ENCODE data around the gene SNAP47. TPM values are rescaled to one million over a fixed set of nuclear protein-coding genes. Genes with fewer than 3 reads are reported as not detected.

SNAP47 gene
- polyA plus RNA-seq, 1 donor (not counting 4 experiments of a cell fraction or from before 2014, with no cell fraction given): 24.8 TPM

- dilution Hi-C loops (cut with MboI; ENCODE audit: extremely low pct_ligation_motif_present, low sequenced_read_pairs): no loop called here
- Histone ChIP-seq H4K20me1 (ENCODE audit: control insufficient read depth, extremely low read depth, insufficient read depth, low read length) (peaks cover 5% of the 10 kb centered on the region), H3K4me2 (ENCODE audit: control insufficient read depth, extremely low read depth, insufficient read depth, low read depth, low read length) (no peak overlapping the region), H3K4me3 (ENCODE audit: control insufficient read depth in 2 of 3, extremely low read depth in 1 of 3, insufficient read depth in 2 of 3, low read depth in 1 of 3, low read length in 3 of 3) (no peak overlapping the region), H3K27ac (ENCODE audit: control insufficient read depth, insufficient read depth, low read length) (no peak overlapping the region), H3K4me1 (ENCODE audit: control insufficient read depth, extremely low read depth, insufficient read depth, low read length) (peaks cover 9% of the 10 kb centered on the region), H3K36me3 (ENCODE audit: control insufficient read depth in 2 of 2, extremely low read depth in 1 of 2, insufficient read depth in 2 of 2, low read length in 2 of 2) (peaks cover 18 to 22% of the 10 kb centered on the region in 2 experiments), H3K79me2 (ENCODE audit: control insufficient read depth, insufficient read depth, low read length) (peaks cover 4% of the 10 kb centered on the region), H3K27me3 (ENCODE audit: control insufficient read depth, extremely low read depth, insufficient read depth, low read length) (no peaks in the 10 kb centered on the region), H2AFZ (ENCODE audit: control insufficient read depth, low read length) (no peak overlapping the region), H3K9me1 (ENCODE audit: control insufficient read depth, extremely low read depth, insufficient read depth, low read length) (no peaks in the 10 kb centered on the region), H3K9me3 (ENCODE audit: control insufficient read depth, low read depth, low read length) (no peaks in the 10 kb centered on the region), H3K9ac (ENCODE audit: control insufficient read depth, extremely low read depth, insufficient read depth, low read length) (no peak overlapping the region)
- DNase-seq (ENCODE audit: low read depth, low spot score) (no peak), FAIRE-seq (no peak)
- no peak for TF ChIP-seq CTCF (optimal IDR thresholded peaks at IDR 0.05 in 1 of 3, IDR thresholded peaks at IDR 0.05 in 1 of 3, conservative IDR thresholded peaks at IDR 0.05 in 1 of 3; ENCODE audit: extremely low read depth in 1 of 3, insufficient read depth in 2 of 3, low read length in 3 of 3)
- no peak for TF ChIP-seq EZH2 (IDR thresholded peaks at IDR 0.05; ENCODE audit: low read length)
These were observed 33.4 kb downstream of the SNAP47 start for GRCh38 chr1:227768640-227769039.

GRCh38 chr1:227769047-227769935, 34.1 kb downstream of the SNAP47 start:
- dilution Hi-C loops (cut with MboI; ENCODE audit: extremely low pct_ligation_motif_present, low sequenced_read_pairs): no loop called here
- peaks cover 3% of the 10 kb centered on the region for H4K20me1 ChIP-seq (ENCODE audit: control insufficient read depth, extremely low read depth, insufficient read depth, low read length)
- no peaks in the 10 kb centered on the region for H3K27me3 ChIP-seq (ENCODE audit: control insufficient read depth, extremely low read depth, insufficient read depth, low read length)
- H3K79me2 ChIP-seq (ENCODE audit: control insufficient read depth, insufficient read depth, low read length): peaks cover 4% of the 10 kb centered on the region
- H3K36me3 ChIP-seq (ENCODE audit: control insufficient read depth in 2 of 2, extremely low read depth in 1 of 2, insufficient read depth in 2 of 2, low read length in 2 of 2): peaks cover 23 to 25% of the 10 kb centered on the region in 2 experiments
- DNase-seq (ENCODE audit: low read depth, low spot score): no peak
- H3K9ac ChIP-seq (ENCODE audit: control insufficient read depth, extremely low read depth, insufficient read depth, low read length): no peak overlapping the region
- H3K9me3 ChIP-seq (ENCODE audit: control insufficient read depth, low read depth, low read length): no peaks in the 10 kb centered on the region
- H3K9me1 ChIP-seq (ENCODE audit: control insufficient read depth, extremely low read depth, insufficient read depth, low read length): no peaks in the 10 kb centered on the region
- no peak overlapping the region for H3K4me2 ChIP-seq (ENCODE audit: control insufficient read depth, extremely low read depth, insufficient read depth, low read depth, low read length)
- FAIRE-seq: no peak
- H3K27ac ChIP-seq (ENCODE audit: control insufficient read depth, insufficient read depth, low read length): no peak overlapping the region
- H3K4me1 ChIP-seq (ENCODE audit: control insufficient read depth, extremely low read depth, insufficient read depth, low read length): peaks cover 2% of the 10 kb centered on the region
- TF ChIP-seq CTCF (optimal IDR thresholded peaks at IDR 0.05 in 1 of 3, IDR thresholded peaks at IDR 0.05 in 1 of 3, conservative IDR thresholded peaks at IDR 0.05 in 1 of 3; ENCODE audit: extremely low read depth in 1 of 3, insufficient read depth in 2 of 3, low read length in 3 of 3) (no peak), EZH2 (IDR thresholded peaks at IDR 0.05; ENCODE audit: low read length) (no peak)
- no peak overlapping the region for H2AFZ ChIP-seq (ENCODE audit: control insufficient read depth, low read length)
- no peak overlapping the region for H3K4me3 ChIP-seq (ENCODE audit: control insufficient read depth in 2 of 3, extremely low read depth in 1 of 3, insufficient read depth in 2 of 3, low read depth in 1 of 3, low read length in 3 of 3)
